ENCODE data around the gene TMEM52B.

The TMEM52B gene

GRCh38 chr12:10178821-10179220, at the start of gene TMEM52B:
TSS of gene TMEM52B (plus strand) at chr12:10179032. CDS start at chr12:10179575, 543 bp downstream.
- TF ChIP-seq, protein P1, sequence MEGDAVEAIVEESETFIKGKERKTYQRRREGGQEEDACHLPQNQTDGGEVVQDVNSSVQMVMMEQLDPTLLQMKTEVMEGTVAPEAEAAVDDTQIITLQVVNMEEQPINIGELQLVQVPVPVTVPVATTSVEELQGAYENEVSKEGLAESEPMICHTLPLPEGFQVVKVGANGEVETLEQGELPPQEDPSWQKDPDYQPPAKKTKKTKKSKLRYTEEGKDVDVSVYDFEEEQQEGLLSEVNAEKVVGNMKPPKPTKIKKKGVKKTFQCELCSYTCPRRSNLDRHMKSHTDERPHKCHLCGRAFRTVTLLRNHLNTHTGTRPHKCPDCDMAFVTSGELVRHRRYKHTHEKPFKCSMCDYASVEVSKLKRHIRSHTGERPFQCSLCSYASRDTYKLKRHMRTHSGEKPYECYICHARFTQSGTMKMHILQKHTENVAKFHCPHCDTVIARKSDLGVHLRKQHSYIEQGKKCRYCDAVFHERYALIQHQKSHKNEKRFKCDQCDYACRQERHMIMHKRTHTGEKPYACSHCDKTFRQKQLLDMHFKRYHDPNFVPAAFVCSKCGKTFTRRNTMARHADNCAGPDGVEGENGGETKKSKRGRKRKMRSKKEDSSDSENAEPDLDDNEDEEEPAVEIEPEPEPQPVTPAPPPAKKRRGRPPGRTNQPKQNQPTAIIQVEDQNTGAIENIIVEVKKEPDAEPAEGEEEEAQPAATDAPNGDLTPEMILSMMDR (IDR thresholded peaks at IDR 0.05; ENCODE audit: low read depth, low read length): no peak
- no peak for DNase-seq (ENCODE audit: extremely low read depth, low read depth)

DNA sequence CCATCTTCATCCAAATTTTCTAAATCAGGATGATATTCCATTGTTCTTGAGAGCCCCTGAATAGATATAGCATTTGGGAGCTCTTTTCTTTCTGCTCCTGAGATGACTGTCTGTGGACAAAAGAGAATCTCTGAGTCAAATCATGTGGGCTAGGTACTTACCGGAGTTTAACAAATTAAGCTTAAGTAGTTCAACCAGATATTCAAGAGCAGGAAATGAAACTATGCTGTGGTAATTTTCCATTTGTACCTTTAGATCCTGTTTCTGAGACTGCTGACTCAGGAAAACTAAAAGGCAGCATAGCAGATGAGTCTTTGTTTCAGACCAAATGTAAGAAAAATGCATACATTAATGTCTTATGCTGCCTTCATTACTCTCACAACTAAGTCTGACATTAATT, 48.8 kb upstream of the TMEM52B start, which contains the start of gene CLEC7A:
Gene CLEC7A (minus strand): TSS at position 158 of the 400 bp plus-strand sequence. CDS start 117 bp downstream, at position 41.
- TF ChIP-seq, protein P1 (IDR thresholded peaks at IDR 0.05; ENCODE audit: low read depth, low read length): no peak
- DNase-seq (ENCODE audit: extremely low read depth, low read depth): no peak

DNA sequence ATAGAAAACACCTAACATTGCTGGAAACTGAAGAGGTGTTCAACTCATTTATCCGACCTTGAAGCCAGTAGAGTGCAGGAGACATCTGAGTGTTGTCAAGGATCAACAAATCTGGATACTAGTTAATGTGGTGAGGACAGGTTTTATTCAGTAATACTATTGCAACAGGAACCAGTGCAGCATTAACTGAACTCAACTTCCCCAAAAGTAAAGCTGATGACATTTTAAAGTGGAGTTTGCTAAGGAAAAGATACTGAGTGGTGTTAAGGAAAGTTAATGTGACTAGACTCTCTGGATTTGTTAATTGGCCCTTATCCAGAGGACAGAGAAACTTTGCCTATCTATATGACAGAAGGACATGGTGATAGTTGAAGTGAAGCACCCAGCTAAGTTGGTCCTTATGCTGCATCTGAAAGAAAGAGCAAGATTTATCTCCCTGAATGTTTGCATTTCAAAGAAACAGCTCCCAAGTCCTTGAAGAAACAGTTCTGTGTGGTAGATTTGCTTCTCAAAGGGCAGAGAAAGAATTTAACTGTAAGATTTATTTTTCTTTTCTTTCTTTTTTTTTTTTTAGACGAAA, 47.6 kb upstream of the TMEM52B start:
- TF ChIP-seq, protein P1 (IDR thresholded peaks at IDR 0.05; ENCODE audit: low read depth, low read length): no peak
- DNase-seq (ENCODE audit: extremely low read depth, low read depth): no peak

DNA sequence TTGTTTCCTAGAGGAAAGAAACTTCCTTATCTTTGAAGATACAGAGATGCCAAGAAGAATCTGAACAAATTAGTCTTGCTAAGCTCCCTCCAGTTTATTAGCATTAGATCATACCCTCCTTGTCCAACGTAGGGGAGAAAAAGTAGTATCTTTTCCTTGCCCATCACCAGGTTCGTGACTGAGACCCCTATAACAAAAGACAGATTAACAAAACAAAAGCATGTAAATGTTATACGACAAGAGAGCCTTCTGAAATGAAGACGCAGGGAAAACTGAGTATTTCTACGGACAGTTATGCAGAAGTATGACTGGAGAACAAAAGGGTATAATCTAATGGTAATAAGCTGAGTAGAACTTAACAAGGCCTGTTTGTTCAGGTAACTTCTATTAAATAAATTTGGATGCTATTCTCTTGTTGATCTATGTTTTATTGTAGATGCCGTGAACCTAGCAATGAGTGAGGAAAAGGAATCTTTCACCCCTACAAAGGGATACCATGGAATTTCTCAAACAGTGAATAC, 45.9 kb upstream of the TMEM52B start:
- DNase-seq (ENCODE audit: extremely low read depth, low read depth): no peak
- TF ChIP-seq, protein P1 (IDR thresholded peaks at IDR 0.05; ENCODE audit: low read depth, low read length): no peak

- DNase-seq (ENCODE audit: extremely low read depth, low read depth): no peak
- TF ChIP-seq, protein P1 (IDR thresholded peaks at IDR 0.05; ENCODE audit: low read depth, low read length): no peak
Measured at GRCh38 chr12:10135126-10135525, 43.7 kb upstream of the TMEM52B start.

- DNase-seq (ENCODE audit: extremely low read depth, low read depth): no peak
Measured at GRCh38 chr12:10136637-10137205, 42.1 kb upstream of the TMEM52B start.

GRCh38 chr12:10140001-10140400, 38.8 kb upstream of the TMEM52B start:
- TF ChIP-seq, protein P1 (IDR thresholded peaks at IDR 0.05; ENCODE audit: low read depth, low read length): peak; percentile 38

More at GRCh38 chr12:10136637-10137205, 42.1 kb upstream of the TMEM52B start:
- TF ChIP-seq, protein P1 (IDR thresholded peaks at IDR 0.05; ENCODE audit: low read depth, low read length): no peak

More at GRCh38 chr12:10140001-10140400, 38.8 kb upstream of the TMEM52B start:
- DNase-seq (ENCODE audit: extremely low read depth, low read depth): peak; percentile 25

Measured in AG09319 (cell line).